ENCODE data around the gene GATB.

Gene GATB

GRCh38 chr4:151692443-151692782, 68.4 kb downstream of the GATB start:
- no peak for DNase-seq

GRCh38 chr4:151691639-151692442, 69.0 kb downstream of the GATB start:
- DNase-seq: no peak

GRCh38 chr4:151690876-151691275, 69.9 kb downstream of the GATB start:
- no peak for DNase-seq

GRCh38 chr4:151690164-151690870, 70.5 kb downstream of the GATB start:
- DNase-seq: no peak

- DNase-seq: no peak
These were observed 71.4 kb downstream of the GATB start for GRCh38 chr4:151689211-151689991.

DNA sequence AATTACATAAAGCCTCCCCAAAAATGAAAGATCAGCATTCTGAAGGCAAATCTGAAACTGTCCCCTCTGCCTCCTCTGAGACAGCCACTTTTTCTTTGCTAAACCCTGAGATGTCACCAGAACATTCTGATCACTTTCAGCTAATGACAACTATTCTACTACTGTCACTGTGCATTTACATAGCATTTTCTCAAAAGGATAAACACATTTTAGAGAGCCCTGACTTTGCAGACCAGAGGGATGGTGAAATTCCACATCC, 72.1 kb downstream of the GATB start:
- DNase-seq: no peak

DNA sequence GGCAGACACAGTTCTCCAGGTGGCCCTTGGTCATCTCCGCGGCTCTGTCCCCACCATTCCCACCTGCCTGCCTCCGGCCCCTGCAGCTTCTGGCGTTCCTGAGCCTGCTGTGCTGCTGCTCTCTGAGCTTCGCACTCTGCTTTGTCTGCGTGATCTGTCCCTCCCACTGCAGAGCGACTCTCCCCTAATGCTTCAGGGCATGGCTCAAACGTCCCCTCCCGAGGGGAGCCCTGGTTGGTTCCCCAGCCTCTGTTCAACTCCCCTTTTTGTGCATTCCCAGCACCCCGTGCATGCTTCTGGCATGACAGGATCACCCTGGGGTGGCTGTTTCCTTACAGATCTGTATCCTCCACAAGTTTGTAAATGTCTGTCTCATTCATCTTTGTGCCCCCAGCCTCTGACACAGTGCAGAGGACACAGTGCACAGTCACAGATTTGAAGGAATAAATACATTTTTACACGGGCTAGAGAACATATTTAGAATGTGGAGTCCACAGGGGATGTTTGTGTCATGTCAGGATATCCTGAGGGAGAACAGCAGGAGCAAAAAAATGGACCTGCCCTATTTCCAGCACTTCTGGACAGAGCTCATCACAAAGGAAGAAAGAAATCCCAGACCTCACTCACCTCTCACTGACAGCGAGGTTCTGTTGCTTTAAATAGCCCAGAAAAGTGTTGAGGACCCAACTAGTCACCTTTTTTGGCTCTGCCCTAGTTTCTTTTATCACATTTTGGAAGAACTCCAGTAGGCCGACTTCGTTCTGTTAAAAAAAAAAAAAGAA, 72.6 kb downstream of the GATB start:
- no peak for DNase-seq

DNA sequence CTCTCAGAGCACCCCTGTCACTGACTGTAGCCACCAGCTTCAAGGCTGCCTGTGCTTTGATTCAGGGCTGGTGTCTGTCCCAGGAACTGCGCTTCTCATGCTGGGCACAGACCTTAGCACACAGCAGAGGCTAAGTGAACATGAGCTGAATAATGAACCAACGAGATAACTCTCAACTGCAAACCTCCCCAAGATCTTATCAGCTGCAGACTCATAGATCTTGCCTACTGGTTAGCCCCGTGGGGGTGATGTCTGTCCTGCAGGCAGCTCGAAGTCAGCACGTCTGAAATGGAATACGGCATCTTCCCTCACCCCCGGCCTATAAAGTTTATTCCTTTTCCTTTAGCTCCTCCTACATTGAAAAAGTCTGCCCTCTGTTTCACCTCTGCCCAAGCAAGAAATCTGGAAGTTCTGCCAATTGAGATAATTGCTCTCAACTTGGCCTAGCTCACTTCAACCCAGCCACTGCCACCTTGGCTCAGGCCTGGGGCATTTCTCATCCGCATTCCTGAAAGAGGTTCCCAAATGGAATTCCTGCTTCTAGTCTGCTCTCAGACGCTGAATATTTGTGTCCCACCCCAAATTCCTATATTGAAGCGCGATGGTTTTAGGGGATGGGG, 73.7 kb downstream of the GATB start:
- no peak for DNase-seq

DNA sequence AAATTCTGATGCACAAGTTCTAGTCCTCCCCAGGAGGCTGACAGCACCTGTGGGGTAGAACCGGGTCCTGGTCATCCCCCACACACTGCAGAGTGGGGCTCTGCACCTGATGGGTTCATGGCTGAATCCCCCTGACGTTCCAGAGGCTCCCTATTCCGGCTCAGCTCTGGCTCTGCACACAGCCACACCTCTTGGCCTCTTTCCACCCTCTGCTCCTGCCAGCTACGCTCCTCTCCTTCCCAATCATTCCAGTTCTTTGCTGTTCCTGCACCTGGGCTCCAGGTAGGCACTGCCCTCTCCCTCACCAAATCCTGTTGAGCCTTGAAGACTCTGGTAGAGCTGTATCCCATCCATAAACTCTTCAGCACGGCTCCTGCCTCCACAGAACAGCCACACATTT, 75.5 kb downstream of the GATB start:
- DNase-seq: no peak

DNA sequence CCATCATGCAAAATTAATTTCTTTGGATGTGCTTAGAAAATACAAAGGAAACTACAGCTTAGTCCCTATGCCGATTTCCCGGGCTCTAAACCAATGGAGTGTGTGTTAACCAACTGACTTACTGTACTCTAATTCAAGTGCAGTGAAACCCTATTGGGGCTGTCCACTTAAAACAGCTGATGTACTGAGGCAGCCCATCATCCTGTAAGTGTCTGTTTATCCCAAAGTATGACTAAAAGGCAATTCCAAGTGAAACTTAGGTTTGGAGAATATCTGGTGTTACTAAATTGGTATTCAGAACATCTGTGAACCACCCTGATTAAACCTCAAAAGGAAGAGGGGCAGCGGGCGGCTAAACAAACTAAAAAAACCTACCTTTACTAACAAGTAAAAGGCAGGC, 79.7 kb downstream of the GATB start:
- DNase-seq: no peak

DNA sequence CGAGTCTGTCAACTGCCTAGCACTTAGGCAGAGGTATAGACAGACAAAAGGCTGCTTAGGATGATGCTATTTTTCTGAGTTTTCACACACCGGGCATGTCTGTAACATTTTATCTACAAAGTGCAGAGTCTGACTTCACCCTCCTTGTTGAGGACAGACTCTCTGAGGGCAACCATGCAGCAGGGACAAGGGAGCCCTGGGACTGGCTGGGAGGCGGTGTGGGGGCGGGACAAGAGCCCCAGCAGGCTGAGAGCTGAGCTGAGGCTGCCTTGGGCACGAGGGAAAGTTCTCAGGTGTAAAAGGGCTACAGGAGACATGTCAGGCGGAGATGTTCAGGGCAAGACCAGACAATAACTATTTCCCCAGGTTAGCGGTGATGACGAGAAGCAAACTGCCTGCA, 81.6 kb downstream of the GATB start:
- DNase-seq: no peak

GRCh38 chr4:151678048-151678872, 82.5 kb downstream of the GATB start:
- no peak for DNase-seq

DNA sequence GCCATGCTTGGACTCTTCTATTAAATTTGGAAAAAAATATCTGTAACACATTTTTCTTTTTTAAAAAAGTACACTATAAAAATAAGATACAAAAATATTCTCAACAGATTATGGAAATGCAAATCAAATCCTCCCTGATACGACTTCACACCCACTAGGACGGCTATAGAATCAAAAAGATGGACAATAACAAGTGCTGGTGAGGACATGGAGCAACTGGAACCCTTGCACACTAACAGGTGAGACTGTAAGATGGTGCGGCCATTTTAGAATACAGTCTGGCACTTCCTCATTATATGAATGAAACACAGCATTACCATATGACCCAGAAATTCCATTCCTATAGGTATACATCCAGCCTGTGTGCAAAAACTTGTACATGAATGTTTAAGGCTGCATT, 83.6 kb downstream of the GATB start:
- no peak for DNase-seq

GRCh38 chr4:151676301-151676700, 84.5 kb downstream of the GATB start:
- DNase-seq: no peak

- DNase-seq: no peak
These were observed 85.3 kb downstream of the GATB start for GRCh38 chr4:151675411-151675971.

DNA sequence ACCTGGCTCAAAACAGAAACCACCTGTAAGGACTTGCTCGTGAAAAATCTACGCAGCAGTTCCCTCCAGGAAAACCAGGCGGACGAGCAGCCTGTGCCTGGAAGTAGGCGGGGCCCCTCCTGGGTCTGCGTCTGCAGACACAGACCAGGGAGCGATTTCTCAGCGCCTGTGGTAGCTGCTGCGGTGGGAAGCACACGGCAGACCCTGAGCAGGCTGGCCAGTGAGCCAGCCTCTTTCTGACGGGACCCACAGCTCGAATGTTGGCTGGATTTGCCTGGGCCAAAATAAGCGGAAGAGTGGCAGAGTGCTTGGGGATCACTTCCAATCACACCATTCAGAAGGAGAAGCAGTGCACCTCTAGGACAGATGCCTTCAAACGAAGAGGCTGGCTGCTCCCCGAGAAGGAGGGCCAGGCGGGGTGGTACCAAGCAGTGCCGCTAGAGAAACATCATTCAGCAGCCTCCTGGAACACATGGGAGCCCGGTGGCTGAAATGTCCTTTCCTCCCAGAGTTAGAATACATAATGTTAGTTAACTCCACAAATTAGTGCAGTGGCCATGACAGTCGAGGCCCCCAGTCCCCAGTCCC, 85.9 kb downstream of the GATB start:
- DNase-seq: no peak

GRCh38 chr4:151673908-151674520, 86.8 kb downstream of the GATB start:
- no peak for DNase-seq

DNA sequence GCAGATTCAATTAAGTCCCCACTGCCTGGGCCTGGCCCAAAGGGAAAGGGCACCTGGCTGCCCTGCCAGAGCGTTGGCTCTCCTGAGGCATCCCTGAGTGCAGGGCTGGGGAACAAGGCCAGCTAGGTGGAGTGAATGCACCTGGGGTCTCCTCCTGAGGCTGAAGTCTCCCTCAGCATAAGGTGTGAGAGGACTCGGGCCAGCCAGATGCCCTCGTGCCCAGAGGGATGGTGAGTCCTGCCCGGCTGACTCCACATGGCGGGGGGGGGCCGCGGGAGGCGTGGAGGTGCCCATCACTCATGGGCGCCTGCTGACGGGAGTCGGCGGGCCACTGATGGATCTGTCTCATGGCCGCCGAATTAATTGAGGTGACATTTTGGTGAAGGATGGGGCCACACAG, 87.8 kb downstream of the GATB start:
- no peak for DNase-seq

DNA sequence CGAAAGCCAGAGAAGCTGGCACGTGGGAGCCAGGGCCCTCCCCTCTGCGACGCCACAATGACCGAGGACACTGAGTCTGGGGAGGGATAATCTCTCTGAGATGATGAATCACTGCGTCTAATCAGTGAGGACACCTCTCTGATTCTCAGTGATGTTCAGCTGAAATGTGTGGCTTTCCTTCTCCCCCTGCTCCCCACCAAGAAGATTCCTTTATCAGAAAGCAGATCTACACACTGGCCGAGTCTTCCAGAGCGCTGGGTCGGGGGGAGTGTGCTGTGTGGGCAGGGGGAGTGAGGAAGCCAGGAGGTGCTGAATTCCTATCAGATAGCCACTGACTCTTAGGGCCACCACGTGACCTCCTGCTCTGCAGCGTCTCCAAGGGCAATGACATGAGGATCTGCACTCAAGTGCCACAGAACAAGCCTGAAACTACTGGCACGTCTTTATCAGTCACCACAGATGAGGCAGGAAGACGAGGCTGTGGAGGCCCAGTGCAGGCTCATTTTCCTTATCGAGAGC, 89.2 kb downstream of the GATB start:
- DNase-seq: no peak

- DNase-seq: no peak
These were observed 90.0 kb downstream of the GATB start for GRCh38 chr4:151670843-151671242.

- DNase-seq: no peak
These were observed 90.8 kb downstream of the GATB start for GRCh38 chr4:151669990-151670389.
